Ishikawa (cell line): ENCODE results near the gene FADS3.

Experiments used
- CEBPB ChIP-seq: IDR thresholded peaks from 2 replicates; pipeline ENCODE4 v1.6.1; 2012
- CREB1 ChIP-seq: IDR thresholded peaks from 2 replicates; pipeline ENCODE4 v1.6.1; 2012; ENCODE audit warnings: low read depth
- EGR1 ChIP-seq: IDR thresholded peaks from 2 replicates; pipeline ENCODE4 v1.6.1; 2012
- EP300 ChIP-seq: IDR thresholded peaks from 2 replicates; pipeline ENCODE4 v1.6.1; 2012; ENCODE audit warnings: borderline replicate concordance
- FOXM1 ChIP-seq: IDR thresholded peaks from 2 replicates; pipeline ENCODE4 v1.6.1; 2012; ENCODE audit warnings: low read depth, borderline replicate concordance
- MAX ChIP-seq: IDR thresholded peaks from 2 replicates; pipeline ENCODE4 v1.6.1; 2012
- NFIC ChIP-seq: IDR thresholded peaks from 2 replicates; pipeline ENCODE4 v1.6.1; 2012
- RAD21 ChIP-seq: IDR thresholded peaks from 2 replicates; pipeline ENCODE4 v1.6.1; 2012; ENCODE audit warnings: low read depth
- REST ChIP-seq: IDR thresholded peaks from 2 replicates; pipeline ENCODE4 v1.6.1; 2012; ENCODE audit warnings: low read depth, mild to moderate bottlenecking
- TAF1 ChIP-seq: IDR thresholded peaks from 2 replicates; pipeline ENCODE4 v1.6.1; 2012; ENCODE audit warnings: low read depth, mild to moderate bottlenecking
- TCF12 ChIP-seq: IDR thresholded peaks from 2 replicates; pipeline ENCODE4 v1.6.1; 2012; ENCODE audit warnings: low read depth
- TEAD4 ChIP-seq: IDR thresholded peaks from 2 replicates; pipeline ENCODE4 v1.6.1; 2012
- USF1 ChIP-seq: IDR thresholded peaks from 2 replicates; pipeline ENCODE4 v1.6.1; 2012
- YY1 ChIP-seq: IDR thresholded peaks from 2 replicates; pipeline ENCODE4 v1.6.1; 2012; ENCODE audit warnings: low read depth
- ZBTB7A ChIP-seq: IDR thresholded peaks from 2 replicates; pipeline ENCODE4 v1.6.1; 2012; ENCODE audit warnings: low read depth

Gene FADS3

GRCh38 chr11:61907871-61908729, 16.8 kb upstream of the FADS3 start:
- TF ChIP-seq FOXM1 (no peak), REST (no peak), TCF12 (no peak), TEAD4 (no peak), EP300 (no peak), MAX (no peak), EGR1 (no peak), ZBTB7A (no peak), NFIC (no peak), CREB1 (no peak), USF1 (no peak), RAD21 (no peak)

- TF ChIP-seq RAD21: no peak
- TF ChIP-seq YY1: no peak
- TF ChIP-seq CREB1: no peak
- TF ChIP-seq CEBPB: no peak
- TF ChIP-seq NFIC: no peak
- no peak for TF ChIP-seq EGR1
- no peak for TF ChIP-seq FOXM1
- TF ChIP-seq TAF1: no peak
- no peak for TF ChIP-seq TCF12
- no peak for TF ChIP-seq USF1
- no peak for TF ChIP-seq TEAD4
- TF ChIP-seq ZBTB7A: no peak
- TF ChIP-seq MAX: no peak
Observed at GRCh38 chr11:61907282-61907681, 15.9 kb upstream of the FADS3 start.

- TF ChIP-seq REST: no peak
- no peak for TF ChIP-seq YY1
Observed at GRCh38 chr11:61906522-61906909, 15.2 kb upstream of the FADS3 start.

GRCh38 chr11:61905801-61906521, 14.6 kb upstream of the FADS3 start:
- TF ChIP-seq ZBTB7A: no peak
- TF ChIP-seq REST: no peak
- TF ChIP-seq TEAD4: no peak
- TF ChIP-seq TAF1: no peak
- TF ChIP-seq NFIC: no peak
- TF ChIP-seq EGR1: no peak
- no peak for TF ChIP-seq RAD21
- no peak for TF ChIP-seq USF1
- no peak for TF ChIP-seq CEBPB
- TF ChIP-seq FOXM1: no peak
- TF ChIP-seq EP300: no peak
- no peak for TF ChIP-seq YY1
- TF ChIP-seq TCF12: no peak
- TF ChIP-seq MAX: no peak
- no peak for TF ChIP-seq CREB1
